COLO668 (cell line): Measurements from ENCODE around the gene ZNF831.
A peak's percentile ranks its signal among the peaks of the same experiment; 100 is the strongest.

ENCODE experiments used
- DNase-seq: peaks from one replicate; lab custom pipeline; 2025; ENCODE audit not compliant: unreplicated experiment; lab: John Stamatoyannopoulos, UW

Gene ZNF831

DNA sequence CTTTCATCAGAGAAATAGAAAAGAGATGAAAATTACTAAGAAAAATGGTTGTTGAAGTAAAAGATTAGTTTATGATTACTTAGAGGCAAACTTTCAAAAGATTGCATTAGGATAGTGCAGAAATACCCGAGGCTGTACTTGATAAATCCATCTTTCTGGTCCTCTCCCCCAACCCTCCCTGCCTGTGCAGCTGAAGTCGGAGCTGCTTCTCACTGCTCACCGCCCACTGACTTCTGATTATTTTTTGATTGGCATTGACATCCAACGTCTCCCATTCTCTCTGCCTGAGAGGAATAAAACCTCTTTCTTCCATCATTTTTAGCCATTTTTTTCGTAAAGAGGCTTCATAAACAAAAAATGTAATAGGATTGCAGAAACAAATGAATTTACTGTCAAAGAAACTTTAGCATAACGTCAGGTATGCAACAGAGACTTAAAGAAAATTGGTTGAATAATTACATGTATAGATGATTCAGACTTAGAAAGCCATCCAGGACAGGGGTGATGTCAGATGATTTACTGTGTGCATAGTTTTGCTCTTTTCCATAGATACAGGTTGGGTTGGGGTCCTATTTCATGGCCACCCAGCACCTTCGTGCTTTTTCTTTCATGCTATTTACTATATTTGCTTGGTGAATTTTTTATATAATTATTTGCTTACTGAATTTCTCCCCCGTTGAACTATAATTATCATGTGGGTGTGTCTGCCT lies 83.2 kb downstream of the ZNF831 start:
- no peak for DNase-seq

DNA sequence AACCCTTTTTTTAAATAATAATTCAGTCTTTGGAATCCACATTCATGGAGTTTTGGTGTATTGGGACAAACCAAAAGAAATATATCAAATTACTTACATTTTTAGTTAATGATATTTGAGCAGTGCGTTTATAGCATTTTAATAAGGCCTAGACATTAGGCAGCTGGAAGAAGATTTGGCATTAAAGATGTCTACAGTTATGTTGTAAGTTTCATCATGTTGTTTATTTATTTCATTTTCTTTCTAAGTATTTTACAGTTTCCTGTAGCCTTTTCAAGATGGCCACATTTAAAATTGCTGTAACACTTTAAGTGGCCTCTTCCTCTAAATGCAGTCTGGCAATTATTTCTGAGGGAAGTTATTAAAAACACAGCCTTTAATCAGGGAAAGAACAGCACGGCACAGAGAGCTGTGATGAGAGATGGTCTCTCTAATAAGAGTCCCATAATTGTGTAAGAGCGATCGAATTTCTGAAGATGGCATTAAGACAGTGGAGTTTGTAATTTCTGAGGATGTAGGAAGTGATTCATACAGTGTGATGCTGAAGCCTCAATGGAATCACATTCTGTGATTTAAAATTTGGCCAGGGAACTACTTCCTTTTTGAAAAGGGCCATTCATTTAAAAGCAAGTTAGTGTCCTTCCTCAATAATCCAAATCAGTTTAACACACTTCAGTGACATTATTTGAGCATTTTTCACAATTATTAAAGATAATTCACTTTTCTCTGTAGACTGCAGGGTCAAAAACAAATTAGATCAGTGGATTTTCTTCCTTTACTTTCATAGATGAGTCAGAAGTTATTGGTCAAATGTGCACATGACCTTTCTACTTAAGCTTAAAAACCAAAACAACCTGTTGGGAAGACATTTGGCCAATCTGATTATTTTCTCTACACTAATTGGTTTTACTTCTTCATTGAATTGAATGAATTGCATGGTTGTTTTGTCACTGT lies 84.4 kb downstream of the ZNF831 start:
- no peak for DNase-seq

DNA sequence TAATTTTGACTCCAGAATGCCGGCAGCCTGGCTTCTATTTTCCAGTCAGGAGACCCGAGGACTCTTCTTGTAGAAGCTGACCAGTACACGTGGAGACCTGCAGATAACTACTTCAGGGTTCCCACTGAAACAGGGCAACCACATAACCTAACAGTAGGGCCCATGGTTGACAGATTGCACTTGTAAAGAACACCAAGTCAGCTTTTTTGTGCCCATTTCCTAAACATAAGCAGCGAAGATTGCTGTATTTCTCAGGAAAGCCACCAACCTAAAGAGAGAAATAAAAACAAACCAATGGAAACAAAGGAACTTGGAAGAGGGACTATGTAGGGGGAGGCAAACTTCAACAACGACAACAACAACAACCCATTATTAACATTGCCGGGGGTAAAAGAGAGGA lies 86.7 kb downstream of the ZNF831 start:
- DNase-seq = no peak

DNA sequence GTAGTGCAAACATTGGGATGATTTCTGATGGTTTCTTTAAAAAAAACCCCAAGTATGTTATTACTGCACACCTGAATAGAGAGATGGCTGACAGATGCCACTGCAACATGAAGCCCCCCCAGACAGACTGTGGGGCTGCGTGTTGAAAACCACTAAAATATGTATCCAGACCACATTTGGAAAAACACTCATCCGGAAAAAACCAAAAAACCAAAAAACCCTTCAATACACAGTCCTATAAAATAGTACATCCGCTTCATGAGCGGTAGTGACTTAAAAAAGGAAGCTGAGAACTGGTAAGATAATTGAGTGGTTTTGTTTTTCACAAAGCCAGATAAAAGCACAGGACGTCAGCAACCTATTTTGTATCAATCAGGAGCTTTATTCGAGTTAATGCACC lies 89.7 kb downstream of the ZNF831 start:
- DNase-seq = no peak

DNA sequence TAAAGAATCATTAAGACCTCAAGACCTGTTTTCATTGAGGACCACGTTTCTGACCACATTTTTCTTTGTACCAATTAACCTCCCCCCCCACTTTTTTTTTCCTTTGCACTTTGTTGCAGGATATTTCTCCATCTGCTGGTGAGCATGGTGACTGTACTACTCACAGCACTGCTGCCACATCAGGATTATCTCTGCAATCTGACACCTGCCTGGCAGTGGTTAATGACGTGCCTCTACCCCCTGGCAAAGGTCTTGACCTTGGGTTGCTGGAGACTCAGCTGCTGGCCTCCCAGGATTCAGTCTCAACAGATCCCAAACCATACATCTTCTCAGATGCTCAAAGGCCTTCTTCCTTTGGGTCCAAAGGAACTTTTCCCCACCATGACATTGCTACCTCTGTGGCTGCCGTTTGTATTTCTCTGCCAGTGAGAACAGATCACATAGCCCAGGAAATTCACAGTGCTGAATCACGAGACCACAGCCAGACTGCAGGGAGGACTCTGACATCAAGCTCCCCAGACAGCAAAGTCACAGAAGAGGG lies 90.2 kb downstream of the ZNF831 start:
- no peak for DNase-seq

DNA sequence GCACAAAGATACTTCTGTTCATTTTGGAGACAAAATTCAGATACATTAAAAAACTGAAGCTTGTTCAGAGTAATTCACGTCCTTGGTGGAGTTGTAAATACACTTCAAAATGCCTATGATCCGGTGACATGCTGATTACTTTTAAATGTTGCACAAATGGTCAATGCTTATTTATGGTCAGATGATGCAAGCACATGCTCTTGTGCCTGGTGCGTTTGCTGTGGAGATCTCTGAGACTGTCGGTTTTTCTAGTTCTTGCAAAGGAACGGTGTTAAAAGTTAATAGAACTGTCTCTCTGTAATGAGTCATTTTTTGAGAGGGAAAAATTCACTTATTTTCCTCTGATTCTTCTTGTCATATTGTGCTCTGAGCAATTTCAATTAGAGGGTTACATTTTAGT lies 91.6 kb downstream of the ZNF831 start:
- DNase-seq = no peak

DNA sequence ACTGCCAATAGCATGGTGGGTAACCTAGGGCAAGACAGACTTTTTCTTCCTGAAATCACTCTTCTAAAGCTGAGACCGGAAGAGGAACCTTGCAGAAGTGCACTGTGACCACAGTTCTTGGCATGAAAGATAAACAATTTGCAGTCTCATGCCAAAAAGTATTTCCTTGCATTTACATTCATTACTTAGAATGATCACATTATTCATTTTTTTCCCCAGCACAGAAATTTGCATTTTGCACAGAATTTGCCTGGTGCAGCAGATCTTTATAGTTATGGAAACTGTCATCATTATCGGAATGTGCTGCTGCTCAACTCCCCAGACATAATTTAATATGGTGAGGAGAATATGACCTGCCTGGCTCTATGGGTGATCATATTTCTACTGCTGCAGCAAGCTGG lies 94.6 kb downstream of the ZNF831 start:
- DNase-seq = no peak

DNA sequence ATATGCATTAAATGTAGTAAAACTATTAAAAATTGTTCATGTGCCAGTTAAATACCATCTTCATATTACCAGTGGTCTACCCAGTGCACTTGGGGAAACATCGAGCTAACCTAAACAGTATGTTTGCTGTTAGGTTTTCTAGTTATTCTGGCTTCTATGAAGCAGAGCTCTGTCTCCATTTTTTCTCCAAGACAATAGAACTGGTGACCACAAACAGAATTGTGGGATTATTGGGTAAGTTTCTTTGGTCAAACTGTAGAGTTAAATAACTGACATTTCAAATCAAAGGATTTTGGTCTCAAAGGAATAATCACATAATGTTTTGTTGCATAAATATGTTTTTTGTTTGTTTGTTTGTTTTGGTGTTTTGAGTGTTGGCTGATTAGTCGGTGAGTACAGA lies 96.3 kb downstream of the ZNF831 start:
- DNase-seq = no peak

DNA sequence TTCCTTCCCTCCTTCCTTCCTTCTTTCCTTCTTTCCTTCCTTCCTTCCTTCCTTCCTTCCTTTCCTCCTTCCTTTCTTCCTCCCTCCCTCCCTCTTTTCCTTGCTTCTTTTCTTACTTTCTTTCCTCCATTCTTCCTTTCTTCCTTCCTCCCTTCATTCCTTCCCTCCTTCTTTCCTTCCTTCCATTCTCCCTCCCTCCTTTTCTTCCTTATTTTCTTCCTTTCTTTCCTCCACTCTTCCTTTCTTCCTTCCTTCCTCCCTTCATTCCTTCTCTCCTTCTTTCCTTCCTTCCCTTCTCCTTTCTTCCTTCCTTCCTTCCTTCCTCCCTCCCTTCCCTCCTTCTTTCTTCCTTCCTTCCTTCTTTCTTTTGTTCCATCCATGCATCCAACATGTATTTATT lies 101.7 kb downstream of the ZNF831 start:
- no peak for DNase-seq

DNA sequence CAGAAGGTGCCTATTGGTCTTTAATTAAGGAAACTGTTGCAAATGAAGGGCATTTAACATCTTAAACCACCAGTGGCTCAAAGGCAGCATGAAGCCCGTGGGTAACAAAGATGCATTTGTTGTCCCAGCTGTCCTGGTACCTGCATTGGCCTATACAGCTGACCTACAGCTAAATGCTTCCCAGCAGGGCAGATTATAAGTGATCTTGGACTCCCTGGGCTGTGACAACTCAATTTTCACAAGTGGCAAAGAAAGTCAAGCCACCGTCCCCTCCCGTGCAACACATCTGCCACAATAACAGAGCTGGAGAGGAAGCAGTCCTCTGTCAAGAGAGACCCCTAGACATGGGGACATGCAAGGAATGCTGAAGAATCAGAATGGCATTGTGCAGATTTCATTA lies 105.2 kb downstream of the ZNF831 start:
- no peak for DNase-seq

DNA sequence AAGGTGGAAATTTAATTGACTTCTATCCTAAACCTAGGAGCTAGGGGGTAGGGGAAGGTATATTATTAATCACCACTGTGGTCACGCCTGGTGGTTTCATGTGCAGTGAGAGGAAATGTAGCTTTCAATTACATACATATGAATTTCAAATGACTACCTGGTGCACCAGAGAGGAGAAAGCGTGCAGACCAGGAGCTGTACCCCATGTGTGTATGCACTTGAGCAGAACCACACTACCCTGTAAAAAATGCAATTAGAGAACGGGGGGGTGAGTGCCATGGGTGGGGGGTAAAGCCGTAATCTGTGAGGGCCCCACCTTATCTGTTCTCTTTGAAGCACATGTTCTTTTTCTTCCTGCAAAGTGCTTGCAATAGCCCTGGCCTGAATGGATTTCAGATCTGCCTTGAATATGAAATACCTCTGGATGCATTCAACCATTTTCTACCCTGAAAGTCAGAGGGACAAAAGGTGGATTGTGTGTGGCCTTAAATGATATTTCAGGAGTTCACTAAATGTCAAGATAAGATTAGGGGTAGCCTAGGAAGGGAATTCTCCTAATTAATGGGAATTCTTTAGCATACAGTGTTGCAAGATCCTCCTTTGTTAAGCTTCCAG lies 105.9 kb downstream of the ZNF831 start:
- DNase-seq = no peak

DNA sequence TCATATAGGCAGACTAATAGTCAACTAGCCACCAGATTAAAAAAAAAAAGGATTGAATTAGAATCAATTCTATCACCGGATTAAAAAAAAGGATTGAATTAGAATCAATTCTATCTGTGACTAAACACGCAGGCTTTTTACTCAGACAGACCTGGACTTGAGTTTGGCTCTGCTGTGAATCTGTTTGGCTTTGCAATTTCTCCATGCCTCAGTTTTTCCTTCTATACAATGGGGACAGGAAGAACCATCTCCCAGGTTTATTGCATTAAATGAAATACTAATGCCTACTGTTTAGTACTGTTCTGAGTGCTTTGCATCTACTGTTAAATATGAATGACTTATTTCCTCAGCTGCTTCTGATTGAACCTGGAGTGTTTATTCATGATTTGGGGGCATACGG lies 106.8 kb downstream of the ZNF831 start:
- no peak for DNase-seq

DNA sequence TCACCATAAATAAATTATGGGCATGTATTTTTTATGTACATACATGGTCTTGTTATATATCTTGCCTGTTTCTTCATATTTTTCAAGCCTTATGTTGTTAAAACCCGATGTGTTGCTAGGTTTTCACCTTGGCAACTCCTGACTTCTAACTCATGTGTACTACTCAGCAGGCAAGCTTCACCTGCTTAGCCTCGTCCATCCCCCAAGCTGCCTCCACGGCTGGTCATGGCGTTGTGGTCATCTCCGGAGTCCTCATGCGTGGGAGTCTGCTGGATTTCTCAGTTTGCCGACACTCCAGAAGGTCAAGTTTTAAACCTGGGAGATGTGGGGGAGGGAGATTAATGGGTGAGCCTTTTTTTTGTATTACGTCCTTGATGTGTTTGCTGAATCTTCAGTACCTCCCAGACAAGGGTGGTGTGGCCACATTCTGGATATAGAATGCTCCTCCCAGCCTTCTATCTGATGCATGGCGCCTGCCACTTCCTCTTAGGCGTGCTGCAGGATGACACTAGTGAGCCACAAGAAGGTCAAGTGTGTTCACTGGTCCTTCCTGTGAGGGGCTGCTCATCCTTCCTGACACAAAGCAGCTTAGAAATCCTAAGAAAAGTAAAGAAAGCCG lies 110.2 kb downstream of the ZNF831 start:
- no peak for DNase-seq

DNA sequence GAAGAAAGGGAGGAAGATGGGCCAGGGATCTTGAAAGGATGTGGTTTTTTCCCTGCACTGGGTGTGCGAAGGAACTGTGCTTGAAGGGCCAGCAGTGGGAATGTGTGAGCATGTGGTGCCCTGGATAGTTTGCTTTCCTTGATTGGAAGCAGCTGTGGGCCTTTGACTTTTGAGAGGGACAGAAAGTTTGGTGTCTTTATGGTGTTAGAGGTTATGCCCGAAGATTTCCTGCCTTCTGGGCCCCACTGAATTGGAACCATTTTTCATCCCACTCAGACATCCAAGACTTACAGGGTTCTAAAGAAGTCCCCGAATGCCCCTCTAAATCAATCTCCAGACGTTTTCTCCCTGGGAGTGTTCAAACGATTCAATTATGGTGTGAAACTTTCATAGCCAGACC lies 113.3 kb downstream of the ZNF831 start:
- no peak for DNase-seq

DNA sequence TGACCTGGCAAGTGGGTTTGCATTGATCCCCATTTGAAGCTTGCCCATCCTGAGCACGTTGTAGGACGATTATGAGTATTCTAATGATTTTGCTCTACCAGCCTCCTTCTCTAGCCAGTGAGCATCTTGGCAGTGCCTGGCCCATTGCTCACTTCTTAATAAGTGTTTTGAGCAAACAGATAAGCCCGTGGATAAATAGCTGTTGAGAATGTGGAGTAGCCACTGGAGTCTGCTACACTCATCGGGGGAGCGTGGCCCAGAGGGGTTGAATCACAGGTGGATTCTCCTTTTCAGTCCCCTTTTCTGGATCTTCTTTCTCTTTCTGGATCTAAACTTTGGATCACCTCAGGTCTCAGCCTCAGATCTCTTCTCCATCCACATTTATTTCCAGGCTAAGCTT lies 120.8 kb downstream of the ZNF831 start:
- DNase-seq = no peak

DNA sequence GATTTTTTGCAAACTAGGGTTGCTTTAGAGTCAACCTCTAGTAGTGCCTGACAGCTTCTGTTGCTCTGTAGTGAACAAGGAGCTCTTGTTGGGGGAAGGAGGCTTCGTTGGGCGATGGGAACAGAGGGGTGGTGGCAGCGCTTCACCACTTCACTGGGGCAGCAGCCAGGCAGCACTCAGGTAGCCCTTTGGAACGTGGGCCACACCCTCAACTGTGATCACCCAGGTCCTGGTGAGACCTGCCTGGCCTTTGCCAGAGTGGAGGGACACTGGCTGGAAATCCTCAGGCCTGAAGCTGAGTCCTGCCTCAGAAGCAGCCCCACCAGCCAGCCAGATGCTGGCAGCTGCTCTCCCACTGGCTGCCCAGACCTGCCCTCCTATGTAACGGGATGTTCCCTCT lies 126.4 kb downstream of the ZNF831 start:
- no peak for DNase-seq

DNA sequence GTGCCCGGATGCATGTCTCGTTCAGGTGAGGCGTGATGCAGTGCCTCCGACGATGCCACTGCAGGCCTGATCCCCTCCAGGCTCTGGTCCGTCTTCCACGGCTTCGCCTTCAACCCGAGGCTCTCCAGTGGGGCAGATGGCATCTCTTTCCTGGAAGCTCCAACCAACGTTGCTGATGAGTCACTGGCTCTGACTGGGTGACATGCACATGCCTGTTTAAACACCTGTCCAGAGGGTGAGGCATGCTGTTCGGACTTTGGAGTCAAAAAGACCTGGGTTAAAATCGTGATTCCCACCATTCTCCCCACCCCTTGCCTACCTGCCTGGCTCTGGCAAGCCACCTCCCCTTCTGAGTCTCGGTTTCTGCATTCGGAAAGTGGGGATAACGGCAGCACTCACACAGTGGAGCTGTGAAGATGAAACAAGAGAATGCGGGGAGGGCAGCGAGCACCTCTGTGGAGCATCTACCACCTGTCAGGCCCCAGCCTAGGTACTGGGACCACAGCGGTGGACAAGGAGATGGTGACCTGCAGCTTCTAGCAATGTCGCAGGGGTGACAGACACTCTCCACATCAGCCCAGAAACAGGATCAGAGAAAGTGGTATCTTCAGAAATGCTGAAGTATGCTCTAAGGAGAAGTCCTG lies 128.2 kb downstream of the ZNF831 start:
- DNase-seq = peak; percentile 15

DNA sequence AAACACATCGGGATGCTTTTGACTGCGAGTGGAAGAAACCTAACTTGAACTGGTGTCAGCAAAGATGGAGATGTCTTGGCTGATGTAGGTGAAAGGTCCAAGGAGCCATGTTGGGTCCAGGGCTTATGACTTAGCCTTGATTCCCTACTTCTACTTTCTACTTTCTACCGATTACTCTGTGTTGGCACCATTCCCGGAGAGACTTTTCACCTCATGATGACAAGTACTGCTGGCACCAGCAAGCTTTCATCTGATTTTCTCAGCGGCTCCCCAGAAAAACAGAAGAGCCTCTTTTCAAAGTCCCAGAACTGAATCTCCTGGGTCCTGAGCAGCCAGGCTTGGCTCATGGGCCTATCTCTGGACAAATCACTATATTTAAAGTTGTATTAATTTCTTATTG lies 131.9 kb downstream of the ZNF831 start:
- DNase-seq = no peak

DNA sequence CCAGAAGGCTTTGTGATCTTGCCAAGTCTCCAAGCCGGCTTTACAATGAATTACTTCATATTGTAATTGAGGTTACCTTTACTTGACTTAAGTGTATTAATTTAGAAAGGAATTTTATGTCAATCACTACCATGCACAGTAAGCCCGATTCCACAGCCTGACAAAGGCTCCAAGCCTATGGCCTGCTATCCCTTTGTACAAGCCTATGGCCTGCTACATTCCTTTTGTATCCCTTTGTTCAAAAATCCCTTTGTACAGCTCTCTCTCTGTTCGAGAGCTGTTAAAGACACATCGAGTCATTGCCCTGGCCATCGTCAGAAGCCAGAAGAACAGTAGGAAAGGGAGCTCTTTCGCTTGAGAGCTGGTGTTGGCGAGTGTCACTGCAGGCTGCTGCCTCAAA lies 134.1 kb downstream of the ZNF831 start:
- DNase-seq = no peak

DNA sequence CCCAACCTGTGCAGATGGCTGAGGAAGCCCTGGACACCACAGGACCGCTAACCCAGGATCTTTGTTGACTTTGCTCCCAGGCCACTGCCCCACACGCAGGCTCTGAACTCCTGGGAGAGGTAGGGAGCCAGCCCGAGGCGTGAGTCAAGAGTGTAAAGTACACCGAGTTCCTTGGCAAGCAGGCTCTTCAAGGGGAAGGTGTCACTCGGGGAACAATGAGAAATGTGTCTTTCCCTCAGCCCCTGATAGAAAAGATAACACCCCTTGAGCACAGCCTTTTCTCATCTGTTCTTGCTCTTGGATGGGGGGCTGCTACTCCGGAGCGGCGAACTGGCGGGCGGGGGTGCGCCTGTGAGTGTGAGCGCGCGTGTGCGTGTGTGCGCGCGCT lies 136.3 kb downstream of the ZNF831 start:
- no peak for DNase-seq
